ENCODE measurements around the gene TPP2.

DNA sequence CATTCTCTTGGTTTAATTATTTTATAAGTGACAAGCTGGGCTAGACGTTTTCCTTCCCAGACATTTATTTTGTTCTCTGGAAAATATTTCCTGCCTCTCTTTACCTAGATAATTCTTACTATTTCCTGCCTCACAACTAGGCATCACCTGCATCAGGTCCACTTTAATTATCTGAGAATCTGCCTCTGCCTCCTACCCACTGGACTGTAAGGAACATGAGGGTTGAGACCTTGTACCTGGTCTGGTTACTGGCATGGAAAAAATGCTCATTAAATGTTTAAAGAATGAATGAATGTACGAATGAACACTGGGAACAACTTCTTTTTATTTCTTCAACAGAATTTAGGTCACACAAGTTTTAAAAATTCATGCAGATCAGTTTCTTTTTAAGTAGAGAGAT is 111.4 kb downstream of the TPP2 start:
- TF ChIP-seq CTCF (IDR thresholded peaks at IDR 0.05) (no peak), POLR2A (IDR thresholded peaks at IDR 0.05) (no peak)

All from right lobe of liver (tissue), 4 donors.